Stimulated activated CD8-positive, alpha-beta memory T cell treated with anti-CD3 and anti-CD28 coated beads, Interleukin-4, amount 100 ng/mL, for 4 hours (primary cell): ENCODE measurements around the gene BMP2K.

ENCODE experiments used
- DNase-seq, 2 donors: peaks; one replicate each; pipeline ENCODE4 v3.0.0-alpha.2; 2020; ENCODE audit warnings: low read depth in 2 of 2, low spot score in 1 of 2

Gene BMP2K

GRCh38 chr4:78923464-78924312 lies 147.5 kb downstream of the BMP2K start:
- DNase-seq, result no peak

GRCh38 chr4:78926826-78927225 lies 150.7 kb downstream of the BMP2K start:
- no peak for DNase-seq

GRCh38 chr4:78928835-78929234 lies 152.7 kb downstream of the BMP2K start:
- DNase-seq, result no peak

GRCh38 chr4:78930016-78930629 lies 154.0 kb downstream of the BMP2K start:
- no peak for DNase-seq

GRCh38 chr4:78936989-78937388 lies 160.8 kb downstream of the BMP2K start:
- DNase-seq, result no peak

GRCh38 chr4:78937837-78938236 lies 161.7 kb downstream of the BMP2K start:
- DNase-seq, result no peak

- DNase-seq, result no peak
These were observed 162.3 kb downstream of the BMP2K start for GRCh38 chr4:78938474-78938867.

GRCh38 chr4:78938868-78939666 lies 162.9 kb downstream of the BMP2K start, which contains the start of gene PAQR3:
TSS of gene PAQR3 (minus strand) at chr4:78939438. CDS start at chr4:78939224, 214 bp downstream.
- peak; percentile 60 to 62 for DNase-seq

- DNase-seq, result no peak
These were observed 163.5 kb downstream of the BMP2K start for GRCh38 chr4:78939667-78940008.

- no peak for DNase-seq
These were observed 164.6 kb downstream of the BMP2K start for GRCh38 chr4:78940752-78941151.

GRCh38 chr4:78944381-78944780 lies 168.2 kb downstream of the BMP2K start:
- DNase-seq, result no peak

- no peak for DNase-seq
These were observed 169.6 kb downstream of the BMP2K start for GRCh38 chr4:78945651-78946179.

- no peak for DNase-seq
These were observed 173.6 kb downstream of the BMP2K start for GRCh38 chr4:78949735-78950134.

- DNase-seq, result no peak
These were observed 175.8 kb downstream of the BMP2K start for GRCh38 chr4:78951862-78952472.

GRCh38 chr4:78953231-78953630 lies 177.1 kb downstream of the BMP2K start:
- no peak for DNase-seq

GRCh38 chr4:78953769-78954666 lies 177.9 kb downstream of the BMP2K start:
- no peak for DNase-seq

GRCh38 chr4:78956975-78957374 lies 180.8 kb downstream of the BMP2K start:
- DNase-seq, result no peak

GRCh38 chr4:78960926-78961325 lies 184.8 kb downstream of the BMP2K start:
- DNase-seq, result no peak
